HepG2 (cell line): Measurements from ENCODE around the gene SENP7. TPM values are rescaled to one million over a fixed set of nuclear protein-coding genes. Genes with fewer than 3 reads are reported as not detected.

ENCODE experiments used
- FOXA3 ChIP-seq: IDR thresholded peaks from 2 replicates; pipeline ENCODE4 v1.6.1; 2016; ENCODE audit warnings: missing genetic modification reagents, missing compliant biosample characterization
- GATAD1 ChIP-seq: IDR thresholded peaks from 2 replicates; pipeline ENCODE4 v1.6.1; 2016; ENCODE audit warnings: missing genetic modification reagents, missing compliant biosample characterization
- HBP1 ChIP-seq: IDR thresholded peaks from 2 replicates; pipeline ENCODE4 v1.6.1; 2016; ENCODE audit warnings: low read depth, control low read depth
- KDM6A ChIP-seq: IDR thresholded peaks from 2 replicates; pipeline ENCODE4 v1.6.1; 2016; ENCODE audit warnings: low read depth
- MIXL1 ChIP-seq: IDR thresholded peaks from 2 replicates; pipeline ENCODE4 v1.6.1; 2016
- MLXIP ChIP-seq: sonication (generic); formaldehyde crosslinking; IDR thresholded peaks from 2 replicates; pipeline ENCODE4 v1.9.0; 2021; ENCODE audit warnings: missing genetic modification reagents, borderline replicate concordance
- MTERF4 ChIP-seq: sonication (generic); formaldehyde crosslinking; IDR thresholded peaks from 2 replicates; pipeline ENCODE4 v1.8.0; 2023; ENCODE audit warnings: mild to moderate bottlenecking, missing genetic modification reagents
- PAF1 ChIP-seq: IDR thresholded peaks from 2 replicates; pipeline ENCODE4 v1.6.1; 2016; ENCODE audit warnings: missing genetic modification reagents, missing compliant biosample characterization
- POLR2AphosphoS5 ChIP-seq: IDR thresholded peaks from 2 replicates; pipeline ENCODE4 v1.6.1; 2012; ENCODE audit warnings: low read depth, low read length
- ZBTB10 ChIP-seq: sonication (generic); formaldehyde crosslinking; IDR thresholded peaks from 2 replicates; pipeline ENCODE4 v1.4.0; 2020; ENCODE audit warnings: missing genetic modification reagents, borderline replicate concordance
- ZNF550 ChIP-seq: sonication (generic); formaldehyde crosslinking; IDR thresholded peaks from 2 replicates; pipeline ENCODE4 v1.4.0; 2020; ENCODE audit warnings: mild to moderate bottlenecking, missing genetic modification reagents, borderline replicate concordance
- ZNF562 ChIP-seq: sonication (generic); formaldehyde crosslinking; IDR thresholded peaks from 2 replicates; pipeline ENCODE4 v1.8.0; 2022; ENCODE audit warnings: missing genetic modification reagents, borderline replicate concordance
- ZNF597 ChIP-seq: sonication (generic); formaldehyde crosslinking; IDR thresholded peaks from 2 replicates; pipeline ENCODE4 v1.5.0; 2020; ENCODE audit warnings: missing genetic modification reagents
- ZNF605 ChIP-seq: sonication (generic); formaldehyde crosslinking; IDR thresholded peaks from 2 replicates; pipeline ENCODE4 v1.8.0; 2022; ENCODE audit warnings: mild to moderate bottlenecking, missing genetic modification reagents
- ZSCAN21 ChIP-seq: sonication (generic); formaldehyde crosslinking; IDR thresholded peaks from 2 replicates; pipeline ENCODE4 v1.8.0; 2022; ENCODE audit warnings: mild to moderate bottlenecking, missing genetic modification reagents, moderate library complexity, borderline replicate concordance
- polyA plus RNA-seq, 8 experiments: library from polyadenylated mRNA; depleted of rRNA in 3 of 8; stranded (reverse) in 7 of 8; unstranded in 1 of 8; fragments of >200 nt; fragmentation: Illumina TruSeq in 4 of 8; extraction: Trizol in 4 of 8; gene quantifications; 2 replicates each; pipeline versions ENCODE4 v1.2.1 to v1.2.3, GENCODE V29; 2011 to 2016; ENCODE audit warnings: low read depth in 4 of 8, missing spikeins in 1 of 8, mixed read lengths in 1 of 8; ENCODE audit not compliant: insufficient read depth in 1 of 8
- total RNA-seq, 5 experiments: library from RNA; depleted of rRNA; stranded (reverse); fragments of >200 nt; fragmentation: Illumina TruSeq; extraction: Trizol; gene quantifications; 2 replicates each; pipeline ENCODE4 v1.2.3, GENCODE V29; 2016; ENCODE audit warnings: low read depth in 1 of 5

Gene SENP7
- total and polyA plus RNA-seq, 2 of the 13 experiments (the other 11 are each of a cell fraction or from before 2014, with no cell fraction given): 9.1 to 10.3 TPM

GRCh38 chr3:101512646-101513418 is at the start of gene SENP7 (continued):
- TF ChIP-seq ZBTB10 (CRISPR knock-in tag) (no peak), MIXL1 (CRISPR knock-in tag) (0 out of 2 replicates have a peak, but pooled peaks have one; percentile 49), ZNF550 (CRISPR knock-in tag) (no peak), FOXA3 (CRISPR knock-in tag) (peak; percentile 27; the same call in 1 of the 2 replicates), ZNF562 (no peak), POLR2AphosphoS5 (peak; percentile 87), HBP1 (CRISPR knock-in tag) (peak; percentile 35; the same call in 1 of the 2 replicates), MLXIP (CRISPR knock-in tag) (0 out of 2 replicates have a peak, but pooled peaks have one; percentile 47), ZNF597 (CRISPR knock-in tag) (no peak), PAF1 (CRISPR knock-in tag) (no peak), KDM6A (CRISPR knock-in tag) (no peak), MTERF4 (CRISPR knock-in tag) (0 out of 2 replicates have a peak, but pooled peaks have one; percentile 30), GATAD1 (CRISPR knock-in tag) (peak; percentile 62; the same call in 1 of the 2 replicates), ZSCAN21 (CRISPR knock-in tag) (no peak), ZNF605 (CRISPR knock-in tag) (no peak)
